Bone marrow (tissue), 2 donors: ENCODE measurements around the gene PCDHGC5.

Experiments used
- DNase-seq, 2 donors: peaks; one replicate each; lab custom pipeline; 2025; lab: John Stamatoyannopoulos, UW

PCDHGC5 gene

GRCh38 chr5:141490771-141491170 is 1.9 kb downstream of the PCDHGC5 start:
- DNase-seq = no peak

GRCh38 chr5:141491323-141492167 is 2.7 kb downstream of the PCDHGC5 start:
- DNase-seq = no peak

- DNase-seq = no peak
Observed at GRCh38 chr5:141492168-141492885, 3.4 kb downstream of the PCDHGC5 start.

DNA sequence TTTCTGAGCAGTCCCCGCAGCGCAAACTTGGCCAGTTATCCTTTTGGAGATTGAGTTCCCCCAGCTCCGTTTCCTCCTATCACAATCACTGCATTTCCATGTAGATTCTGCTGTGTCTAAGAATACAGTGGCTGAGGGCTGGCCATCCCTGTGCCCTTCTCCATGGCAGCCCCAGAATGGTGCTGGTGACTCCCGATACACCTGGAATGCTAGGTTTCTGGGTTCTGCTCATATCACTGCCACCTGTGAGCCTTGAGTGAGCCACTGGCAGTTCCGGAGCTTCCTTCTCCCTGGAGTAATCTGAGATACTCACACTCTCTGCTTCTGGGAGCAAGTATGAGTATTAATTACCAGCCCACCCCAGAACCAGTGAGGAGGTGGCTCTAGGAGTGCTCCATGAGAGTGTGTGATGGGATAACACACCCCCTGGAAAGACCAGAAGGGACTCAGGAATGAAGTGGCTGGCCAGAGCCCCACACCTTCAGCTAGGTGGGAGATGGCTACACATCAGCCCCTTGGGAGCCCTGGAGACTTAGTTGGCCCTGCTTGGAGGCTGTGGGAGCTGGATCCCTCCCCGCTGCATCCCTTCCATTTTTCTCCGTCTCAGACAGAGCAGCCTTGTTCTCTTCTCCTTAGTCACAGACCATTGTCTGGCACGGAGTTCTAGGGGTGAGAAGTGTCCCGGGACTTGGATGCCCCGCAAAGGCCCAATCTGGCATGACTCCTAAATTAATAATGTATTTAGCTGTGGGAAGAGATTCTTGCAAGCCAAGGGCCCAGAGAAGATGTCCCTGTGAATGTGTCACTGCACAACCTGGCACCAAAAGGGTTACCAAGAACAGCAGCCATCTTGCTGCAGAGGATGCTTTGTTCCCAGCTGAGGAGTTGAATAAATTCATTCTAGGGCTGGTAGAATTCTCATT is 4.9 kb downstream of the PCDHGC5 start:
- no peak for DNase-seq

DNA sequence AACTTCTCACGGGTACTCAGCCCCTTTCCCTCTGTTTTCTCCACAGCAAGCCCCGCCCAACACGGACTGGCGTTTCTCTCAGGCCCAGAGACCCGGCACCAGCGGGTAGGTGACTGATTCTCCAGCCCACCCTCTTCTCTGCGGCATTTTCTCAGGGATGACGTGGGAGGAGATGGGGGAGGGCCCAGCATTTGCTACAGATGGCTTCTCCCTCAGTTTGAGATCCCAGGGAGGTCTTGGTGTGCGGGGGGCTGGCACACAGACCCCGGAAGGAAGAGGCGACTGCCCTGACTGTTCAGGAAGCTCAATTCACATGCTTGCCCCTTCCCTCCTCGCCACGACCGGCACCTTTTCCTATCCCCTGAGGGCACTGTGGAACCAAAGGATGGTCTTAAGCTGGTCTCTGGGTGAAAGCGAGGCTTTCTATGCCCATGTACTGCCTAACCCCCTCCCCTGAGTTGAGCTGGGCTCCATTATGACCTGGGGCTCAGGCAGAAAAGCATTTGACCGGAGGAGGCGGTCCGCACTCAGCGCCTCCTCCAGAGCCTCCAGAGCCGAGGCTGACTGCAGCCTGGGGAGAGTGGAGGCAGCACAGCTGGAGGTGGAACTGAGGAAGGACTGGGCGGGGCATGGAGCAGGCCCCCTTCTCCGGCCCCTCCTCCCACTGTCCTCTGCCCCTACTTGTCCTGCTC is 6.0 kb downstream of the PCDHGC5 start:
- DNase-seq = no peak

- DNase-seq = no peak
Observed at GRCh38 chr5:141495453-141495811, 6.6 kb downstream of the PCDHGC5 start.

- no peak for DNase-seq
Observed at GRCh38 chr5:141496038-141496437, 7.2 kb downstream of the PCDHGC5 start.

DNA sequence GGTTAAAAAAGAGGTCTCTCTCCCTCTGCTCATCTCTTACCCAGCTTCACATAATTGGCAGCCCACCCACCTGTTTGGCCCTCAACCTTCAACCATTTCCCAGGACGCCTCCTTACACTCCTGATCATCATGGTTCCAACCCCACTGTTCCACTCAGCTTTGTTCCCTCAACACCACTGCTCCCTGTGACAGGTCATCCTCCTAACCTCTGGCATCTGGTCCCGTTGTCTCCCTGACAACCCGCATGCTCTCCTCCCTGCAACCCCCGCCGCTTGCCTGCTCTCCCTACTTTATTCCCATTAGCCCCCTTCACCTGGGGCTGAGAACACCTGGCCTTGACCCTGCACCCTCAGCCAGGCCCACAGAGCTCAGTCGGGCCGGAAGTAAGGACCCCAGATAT is 12.9 kb downstream of the PCDHGC5 start:
- no peak for DNase-seq

- no peak for DNase-seq
Observed at GRCh38 chr5:141503681-141504080, 14.8 kb downstream of the PCDHGC5 start.

DNA sequence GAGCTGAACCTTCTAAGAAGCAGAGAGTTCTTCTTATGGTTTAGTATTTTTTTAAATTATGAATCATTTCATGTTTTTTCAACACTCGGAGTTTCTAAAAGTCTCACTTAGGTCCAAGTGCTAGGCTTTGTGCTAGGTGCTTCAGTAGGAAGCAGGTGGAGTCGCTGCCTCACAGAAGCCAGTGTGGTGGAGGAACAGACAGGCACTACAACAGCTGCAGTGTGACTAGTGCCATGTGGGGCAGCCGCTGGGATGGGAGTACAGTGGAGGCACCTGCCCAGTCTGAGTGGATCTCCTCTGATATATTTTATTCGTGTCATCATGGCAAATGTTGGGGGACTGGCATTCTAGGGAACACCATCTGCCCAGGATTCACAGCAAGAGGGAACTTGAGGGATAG is 15.3 kb downstream of the PCDHGC5 start:
- no peak for DNase-seq

- DNase-seq = no peak
Observed at GRCh38 chr5:141506381-141507155, 17.7 kb downstream of the PCDHGC5 start.

DNA sequence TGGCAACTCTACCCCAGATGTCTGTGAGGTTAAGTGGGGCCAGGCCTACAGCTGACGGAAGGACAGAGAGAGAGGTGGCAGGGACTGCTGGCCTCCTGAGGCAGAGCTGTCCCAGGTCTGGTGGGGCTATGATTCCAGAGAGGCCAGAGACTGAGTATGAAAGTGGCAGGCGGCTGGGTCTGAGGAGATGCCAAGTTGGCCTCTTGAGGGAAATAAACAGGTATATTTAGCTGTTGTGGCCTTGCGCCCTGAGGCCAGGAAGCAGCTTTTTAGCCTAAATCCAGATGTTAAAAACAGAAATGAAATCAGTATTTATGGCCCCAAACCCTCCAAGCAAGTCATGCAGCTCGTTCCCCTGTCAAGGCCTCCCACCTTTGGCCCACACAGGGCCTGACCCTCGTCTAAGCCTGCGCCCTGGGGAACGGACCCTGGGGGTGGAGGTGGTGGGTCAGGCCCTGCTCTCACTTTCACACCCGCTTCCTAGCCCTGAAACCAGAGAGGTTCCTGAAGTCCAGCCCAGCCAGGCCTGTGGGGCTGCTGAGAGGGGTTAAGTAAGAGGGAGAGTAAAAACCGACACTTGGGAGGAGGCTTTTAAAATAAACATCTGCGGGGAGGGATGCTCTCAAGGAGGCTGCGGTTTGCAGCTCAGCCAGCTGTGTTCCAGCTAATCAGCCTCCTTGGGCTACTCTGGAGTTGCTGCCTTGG is 18.7 kb downstream of the PCDHGC5 start:
- no peak for DNase-seq

GRCh38 chr5:141508440-141508797 is 19.5 kb downstream of the PCDHGC5 start:
- no peak for DNase-seq

DNA sequence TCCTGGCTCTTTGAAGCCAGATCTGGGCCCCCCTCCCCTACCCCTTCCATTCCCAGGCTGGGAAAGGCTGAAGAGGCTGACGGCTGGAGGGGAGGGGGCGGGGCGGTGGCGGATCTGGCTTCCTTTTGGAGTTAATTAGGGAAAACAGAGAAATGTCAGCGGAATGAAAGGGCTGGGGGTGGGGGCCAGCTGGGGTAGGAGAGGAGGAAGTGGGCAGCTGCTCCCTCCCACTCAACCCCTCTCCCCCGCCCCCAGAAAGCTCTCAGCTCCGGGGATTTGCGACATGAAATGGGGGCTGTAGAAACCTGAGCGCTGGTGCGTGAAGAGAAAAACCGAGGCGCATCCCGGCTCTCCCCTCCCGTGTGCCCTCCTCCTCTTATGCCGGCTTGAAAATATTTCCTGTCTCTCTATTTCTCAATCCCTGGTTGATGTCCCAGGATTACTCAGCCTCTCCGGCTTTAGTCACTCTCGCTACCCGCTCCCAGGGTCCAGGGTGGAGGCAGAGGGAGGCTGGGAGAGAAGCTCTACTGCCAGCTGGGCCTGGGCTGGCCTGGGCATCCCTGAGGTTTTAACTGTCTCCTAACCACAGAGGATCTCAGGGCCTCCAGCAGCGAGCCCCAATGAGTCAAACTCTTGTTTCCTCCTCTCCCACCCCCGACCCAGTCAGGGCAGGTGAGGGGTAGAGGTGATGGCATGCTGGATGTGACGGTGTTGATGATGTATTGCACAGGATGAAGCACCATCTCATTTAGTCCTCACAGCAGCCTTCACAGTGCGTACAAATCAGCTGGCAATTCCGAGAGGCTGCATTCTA is 20.1 kb downstream of the PCDHGC5 start:
- DNase-seq = no peak

DNA sequence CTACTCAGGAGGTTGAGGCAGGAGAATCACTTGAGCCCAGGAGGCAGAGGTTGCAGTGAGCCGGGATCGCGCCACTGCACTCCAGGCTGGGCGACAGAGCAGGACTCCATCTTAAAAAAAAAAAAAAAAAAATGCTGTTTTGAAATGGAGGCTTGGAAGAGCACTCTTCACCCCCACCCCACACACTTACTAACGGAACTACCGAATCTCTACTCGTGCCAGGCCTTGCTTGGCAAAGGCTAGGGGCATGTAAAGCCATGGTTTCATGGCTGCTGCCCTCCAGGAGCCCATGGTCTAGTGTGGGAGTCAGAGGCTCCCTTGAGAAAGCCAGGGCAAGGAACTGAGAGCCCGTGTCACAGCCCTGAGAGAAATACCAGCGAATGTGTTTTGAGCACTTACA is 21.3 kb downstream of the PCDHGC5 start:
- DNase-seq = no peak

- no peak for DNase-seq
Observed at GRCh38 chr5:141510850-141511601, 22.1 kb downstream of the PCDHGC5 start.

DNA sequence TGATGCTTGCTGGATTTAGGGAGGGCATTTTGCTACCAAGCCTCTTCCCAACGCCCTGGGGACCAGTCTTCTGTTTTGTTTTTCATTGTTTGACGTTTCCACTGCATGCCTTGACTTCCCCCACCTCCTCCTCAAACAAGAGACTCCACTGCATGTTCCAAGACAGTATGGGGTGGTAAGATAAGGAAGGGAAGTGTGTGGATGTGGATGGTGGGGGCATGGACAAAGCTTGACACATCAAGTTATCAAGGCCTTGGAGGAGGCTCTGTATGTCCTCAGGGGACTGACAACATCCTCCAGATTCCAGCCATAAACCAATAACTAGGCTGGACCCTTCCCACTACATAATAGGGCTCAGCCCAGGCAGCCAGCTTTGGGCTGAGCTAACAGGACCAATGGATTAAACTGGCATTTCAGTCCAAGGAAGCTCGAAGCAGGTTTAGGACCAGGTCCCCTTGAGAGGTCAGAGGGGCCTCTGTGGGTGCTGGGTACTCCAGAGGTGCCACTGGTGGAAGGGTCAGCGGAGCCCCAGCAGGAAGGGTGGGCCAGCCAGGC is 23.0 kb downstream of the PCDHGC5 start:
- no peak for DNase-seq

DNA sequence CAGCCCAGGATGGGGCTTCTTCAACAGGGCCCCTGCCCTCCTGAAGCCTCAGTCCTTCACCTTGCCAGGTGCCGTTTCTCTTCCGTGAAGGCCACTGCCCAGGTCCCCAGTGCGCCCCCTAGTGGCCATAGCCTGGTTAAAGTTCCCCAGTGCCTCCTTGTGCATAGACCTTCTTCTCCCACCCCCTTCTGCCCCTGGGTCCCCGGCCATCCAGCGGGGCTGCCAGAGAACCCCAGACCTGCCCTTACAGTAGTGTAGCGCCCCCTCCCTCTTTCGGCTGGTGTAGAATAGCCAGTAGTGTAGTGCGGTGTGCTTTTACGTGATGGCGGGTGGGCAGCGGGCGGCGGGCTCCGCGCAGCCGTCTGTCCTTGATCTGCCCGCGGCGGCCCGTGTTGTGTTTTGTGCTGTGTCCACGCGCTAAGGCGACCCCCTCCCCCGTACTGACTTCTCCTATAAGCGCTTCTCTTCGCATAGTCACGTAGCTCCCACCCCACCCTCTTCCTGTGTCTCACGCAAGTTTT is 23.6 kb downstream of the PCDHGC5 start:
- peak in 1 of 2 donors; percentile 39 for DNase-seq
